Measurements from ENCODE around the gene MAN2A1. TPM values are rescaled to one million over a fixed set of nuclear protein-coding genes. Genes with fewer than 3 reads are reported as not detected.
A peak's percentile ranks its signal among the peaks of the same experiment; 100 is the strongest.

The MAN2A1 gene
- total RNA-seq, 1 donor: 19.1 TPM

GRCh38 chr5:109678447-109678846 lies 11.3 kb upstream of the MAN2A1 start:
- DNase-seq (ENCODE audit: low read depth in 2 of 3, low spot score in 2 of 3): no peak

GRCh38 chr5:109681763-109682162 lies 8.0 kb upstream of the MAN2A1 start:
- DNase-seq (ENCODE audit: low read depth in 2 of 3, low spot score in 2 of 3): no peak

- DNase-seq (ENCODE audit: low read depth in 2 of 3, low spot score in 2 of 3): no peak
These were observed 7.3 kb upstream of the MAN2A1 start for GRCh38 chr5:109682383-109682782.

GRCh38 chr5:109685916-109686315 lies 3.8 kb upstream of the MAN2A1 start:
- DNase-seq (ENCODE audit: low read depth in 2 of 3, low spot score in 2 of 3): no peak

- peak in 1 of 3 donors; percentile 80 for DNase-seq (ENCODE audit: low read depth in 2 of 3, low spot score in 2 of 3)
These were observed 1.1 kb upstream of the MAN2A1 start for GRCh38 chr5:109688630-109688969.

- DNase-seq (ENCODE audit: low read depth in 2 of 3, low spot score in 2 of 3): peak; percentile 80 to 93 (median 92)
These were observed 572 bp upstream of the MAN2A1 start for GRCh38 chr5:109688970-109689739.

DNA sequence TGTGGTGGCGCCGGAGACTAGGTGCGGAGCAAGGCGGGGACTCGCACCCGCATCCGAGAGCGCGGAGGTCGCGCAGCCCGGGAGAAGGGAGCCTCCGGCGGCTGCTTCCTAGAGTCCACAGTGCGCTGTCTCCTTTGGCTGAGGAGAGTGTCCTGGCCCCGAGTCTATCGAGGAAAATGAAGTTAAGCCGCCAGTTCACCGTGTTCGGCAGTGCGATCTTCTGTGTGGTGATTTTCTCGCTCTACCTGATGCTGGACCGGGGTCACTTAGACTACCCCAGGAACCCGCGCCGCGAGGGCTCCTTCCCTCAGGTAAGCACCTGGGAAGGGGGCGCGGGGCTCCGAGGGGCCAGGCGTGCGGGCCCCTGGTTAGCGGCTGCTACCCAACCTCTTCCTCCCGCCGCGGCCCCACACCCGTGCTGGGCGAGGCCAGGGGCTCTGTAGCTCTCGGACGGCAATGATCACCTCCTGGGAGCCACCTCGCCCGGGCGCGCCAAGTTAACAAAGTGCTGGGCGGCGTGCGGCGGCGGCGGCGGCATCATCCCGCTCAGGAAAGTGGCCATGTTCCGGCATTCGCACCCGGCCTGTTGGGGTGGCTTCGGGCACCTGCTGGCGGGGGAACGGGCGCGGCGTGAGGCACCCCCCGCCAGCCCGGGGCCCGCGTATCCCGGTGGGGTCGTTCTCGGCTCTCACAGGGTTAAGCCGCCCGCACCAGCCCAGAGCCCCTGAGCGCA lies 681 bp downstream of the MAN2A1 start:
- DNase-seq (ENCODE audit: low read depth in 2 of 3, low spot score in 2 of 3): peak in 1 of 3 donors; percentile 42

DNA sequence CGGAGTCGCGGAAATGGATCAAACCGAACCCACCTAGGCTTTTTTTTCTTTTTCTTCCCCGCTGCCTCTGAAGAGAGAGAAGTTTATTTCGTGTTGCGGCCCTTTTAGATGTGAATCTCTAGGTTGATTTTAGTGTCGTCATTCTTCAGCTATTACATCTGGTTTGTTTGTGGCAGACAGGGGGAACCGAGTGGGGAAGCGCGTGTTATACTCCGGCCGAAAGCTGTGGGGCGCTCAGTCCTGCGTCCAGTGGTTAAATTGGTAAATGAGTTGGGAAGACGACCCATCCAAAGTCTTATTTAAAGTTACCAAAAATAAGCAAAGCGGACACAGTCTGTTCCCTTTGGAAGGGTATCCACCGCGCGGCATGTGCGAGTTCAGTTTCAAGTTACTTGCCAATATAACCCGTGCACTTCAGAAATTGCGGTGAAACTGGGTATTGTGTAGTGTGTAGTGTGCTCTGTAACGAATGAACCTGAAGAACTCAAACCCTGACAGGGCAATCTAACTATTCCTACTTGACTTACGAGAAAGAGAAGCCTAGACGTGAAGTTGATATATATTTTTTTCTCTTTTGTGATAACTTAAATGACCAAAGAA lies 1.3 kb downstream of the MAN2A1 start:
- peak in 2 of 3 donors; percentile 76 to 82 for DNase-seq (ENCODE audit: low read depth in 2 of 3, low spot score in 2 of 3)

DNA sequence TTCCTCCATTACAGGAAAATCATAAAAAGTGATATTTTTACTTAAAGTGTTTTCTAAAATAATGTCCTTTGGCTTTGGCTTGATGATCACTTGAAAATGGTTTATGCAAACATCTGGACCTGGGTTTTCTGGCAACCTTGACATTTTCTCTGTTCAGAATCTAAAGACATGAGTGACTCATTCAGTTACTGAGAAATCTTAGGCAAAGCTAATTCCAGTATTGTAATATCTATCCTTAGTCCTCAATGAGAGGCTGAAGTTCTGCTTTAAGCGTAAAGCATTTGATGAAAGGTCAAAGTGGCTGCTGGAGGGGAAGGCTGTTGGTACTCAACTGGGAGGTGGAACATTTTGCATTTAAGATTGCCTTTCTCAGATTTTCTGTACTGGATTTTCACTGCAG lies 2.3 kb downstream of the MAN2A1 start:
- DNase-seq (ENCODE audit: low read depth in 2 of 3, low spot score in 2 of 3): no peak

DNA sequence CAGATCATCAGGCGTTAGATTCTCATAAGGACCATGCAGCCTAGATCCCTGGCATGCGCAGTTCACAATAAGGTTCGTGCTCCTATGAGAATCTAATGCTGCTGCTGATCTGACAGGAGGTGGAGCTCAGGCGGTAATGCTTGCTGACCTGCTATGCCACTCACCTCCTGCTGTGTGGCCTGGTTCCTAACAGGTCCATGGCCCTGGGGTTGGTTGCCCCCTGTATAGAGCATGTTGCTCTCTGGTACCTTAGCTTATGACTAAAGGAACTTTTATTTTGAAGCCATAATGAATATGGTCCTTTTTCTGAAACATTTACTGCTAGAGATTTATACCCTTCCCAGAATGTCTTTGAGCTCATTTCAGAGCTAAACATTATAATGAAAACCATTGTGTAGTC lies 3.1 kb downstream of the MAN2A1 start:
- DNase-seq (ENCODE audit: low read depth in 2 of 3, low spot score in 2 of 3): no peak

GRCh38 chr5:109693535-109694400 lies 4.0 kb downstream of the MAN2A1 start:
- DNase-seq (ENCODE audit: low read depth in 2 of 3, low spot score in 2 of 3): no peak

DNA sequence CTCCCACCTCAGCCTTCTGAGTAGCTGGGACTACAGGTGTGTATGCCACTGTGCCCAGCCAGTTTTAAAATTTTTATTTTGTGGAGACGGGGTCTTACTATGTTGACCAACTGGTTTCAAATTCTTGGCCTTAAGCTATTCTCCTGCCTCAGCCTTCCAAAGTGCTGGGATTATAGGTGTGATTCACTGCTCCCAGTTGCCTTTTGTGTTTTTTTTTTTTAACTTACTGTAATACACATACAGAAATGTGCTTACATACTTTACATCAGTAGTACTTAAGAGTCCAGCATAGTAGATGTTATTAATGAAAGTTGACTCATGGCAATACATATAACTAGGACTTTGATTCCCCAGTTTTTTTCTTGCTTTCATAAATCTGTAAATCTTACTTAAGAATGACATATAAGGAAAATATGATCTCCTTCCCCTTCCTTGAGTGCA lies 4.7 kb downstream of the MAN2A1 start:
- DNase-seq (ENCODE audit: low read depth in 2 of 3, low spot score in 2 of 3): no peak

DNA sequence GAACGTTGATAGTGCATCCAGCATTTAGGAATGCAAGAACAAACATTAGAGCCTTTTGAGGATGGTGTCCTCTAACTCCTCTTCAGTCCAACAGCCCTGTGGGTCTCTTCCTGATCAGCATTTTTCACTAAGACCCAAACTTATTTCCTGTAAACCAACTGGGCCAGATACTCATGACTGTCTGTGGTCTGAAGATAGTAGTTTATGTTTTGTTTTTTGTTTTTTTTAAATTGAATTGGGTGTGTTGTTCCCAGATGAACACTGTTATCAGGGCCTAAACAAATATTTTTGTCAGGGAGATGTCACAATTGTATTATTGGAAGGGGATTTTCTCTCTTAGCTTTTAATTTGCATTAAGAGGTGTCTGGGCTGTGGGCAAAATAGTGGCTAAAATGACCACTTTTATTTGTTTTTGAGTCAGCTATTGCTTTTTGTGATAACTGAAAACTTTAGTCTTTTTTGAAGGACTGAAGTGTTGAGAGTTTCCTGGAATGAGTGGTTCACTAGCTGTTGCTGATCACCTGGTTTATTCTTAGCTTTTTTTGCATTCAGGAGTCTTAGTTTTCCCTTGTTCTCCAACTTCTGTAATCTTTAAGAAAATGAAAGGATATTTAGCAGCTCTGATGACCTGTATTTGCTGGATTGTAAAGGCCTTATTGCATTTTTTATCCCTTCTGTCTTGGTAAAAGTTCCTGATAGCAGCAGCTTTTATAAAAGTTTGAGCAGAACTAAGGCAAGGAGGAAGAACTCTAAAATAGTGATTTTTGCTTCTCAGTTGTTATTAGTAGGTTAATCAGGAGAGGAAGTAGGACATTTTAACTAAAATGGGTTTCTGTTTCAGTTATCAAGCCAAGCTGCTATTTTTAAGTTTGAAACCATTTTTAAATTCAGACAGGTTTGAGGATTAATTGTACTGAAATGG lies 5.5 kb downstream of the MAN2A1 start:
- no peak for DNase-seq (ENCODE audit: low read depth in 2 of 3, low spot score in 2 of 3)

DNA sequence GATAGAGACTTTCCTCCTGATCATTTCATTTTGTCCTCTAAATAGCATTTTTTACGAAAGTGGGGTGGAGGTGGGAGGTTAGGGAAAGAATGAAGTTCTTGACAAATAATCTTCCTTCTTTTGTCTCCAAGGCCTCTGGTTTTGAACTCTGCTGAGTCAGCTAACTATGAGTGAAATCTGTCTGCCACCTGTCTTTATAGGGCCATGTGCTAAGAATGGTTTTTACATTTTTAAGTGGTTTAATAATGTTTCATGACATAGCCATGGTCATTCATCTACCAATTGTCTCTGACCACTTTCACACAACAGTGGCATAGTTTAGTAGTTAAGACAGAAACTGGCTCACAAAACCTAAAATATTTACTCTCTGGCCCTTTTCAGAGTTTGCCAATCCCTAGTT lies 7.6 kb downstream of the MAN2A1 start:
- DNase-seq (ENCODE audit: low read depth in 2 of 3, low spot score in 2 of 3): no peak

- DNase-seq (ENCODE audit: low read depth in 2 of 3, low spot score in 2 of 3): no peak
These were observed 10.9 kb downstream of the MAN2A1 start for GRCh38 chr5:109700516-109701153.

GRCh38 chr5:109701252-109701651 lies 11.5 kb downstream of the MAN2A1 start:
- DNase-seq (ENCODE audit: low read depth in 2 of 3, low spot score in 2 of 3): no peak

DNA sequence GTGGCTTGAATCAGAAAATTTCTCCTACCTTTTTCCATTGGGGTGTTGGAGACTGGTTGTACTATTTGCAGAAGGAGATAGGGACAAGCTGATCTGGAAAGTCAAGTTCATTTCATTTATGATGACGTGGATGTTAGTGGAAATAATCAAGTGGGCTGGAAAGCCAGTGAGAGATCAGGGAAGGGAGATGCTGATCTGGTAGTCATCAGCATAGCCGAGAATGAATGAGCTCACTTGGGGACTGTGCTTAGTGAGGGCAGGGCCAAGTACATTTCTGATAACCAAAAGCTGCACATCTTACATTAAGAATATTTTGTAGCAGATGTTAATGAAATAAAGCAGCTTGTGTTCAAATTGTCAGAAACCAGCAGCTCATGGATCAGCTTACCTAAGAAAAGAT lies 12.1 kb downstream of the MAN2A1 start:
- DNase-seq (ENCODE audit: low read depth in 2 of 3, low spot score in 2 of 3): no peak

GRCh38 chr5:109703166-109703565 lies 13.4 kb downstream of the MAN2A1 start:
- no peak for DNase-seq (ENCODE audit: low read depth in 2 of 3, low spot score in 2 of 3)

DNA sequence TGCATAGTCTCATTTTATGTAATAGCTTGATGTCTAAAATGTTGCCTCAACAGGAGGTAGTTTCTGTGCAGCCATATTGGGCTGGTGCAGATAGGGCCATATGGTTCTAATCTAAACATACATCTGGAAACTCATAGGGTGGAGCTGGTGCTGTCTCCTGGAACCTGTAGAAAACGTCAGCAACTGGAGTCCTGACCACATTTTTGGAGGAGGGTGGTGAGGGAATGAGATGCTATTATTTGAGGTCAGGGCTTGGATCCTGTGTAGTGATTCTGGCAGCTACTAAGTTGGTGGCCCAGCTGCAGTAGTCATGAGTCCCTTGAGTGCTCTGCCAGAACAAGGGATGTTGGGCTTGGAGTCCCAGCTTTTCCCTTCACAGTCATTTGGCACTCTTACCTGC lies 14.1 kb downstream of the MAN2A1 start:
- no peak for DNase-seq (ENCODE audit: low read depth in 2 of 3, low spot score in 2 of 3)

Data from hematopoietic multipotent progenitor cell (in vitro differentiated cells).